Myocyte (in vitro differentiated cells): ENCODE measurements around the gene CD9. TPM values are rescaled to one million over a fixed set of nuclear protein-coding genes. Genes with fewer than 3 reads are reported as not detected.
A peak's percentile ranks its signal among the peaks of the same experiment; 100 is the strongest.
"Not testable (repeated sequence)": the region's sequence is repeated elsewhere in the genome, so short reads cannot be mapped to it uniquely, and the experiment has no call there.

Experiments
- DNase-seq: peaks from one replicate; pipeline ENCODE4 v3.0.0-alpha.2; 2012; ENCODE audit warnings: low read depth
- total RNA-seq: library from RNA; depleted of rRNA; stranded (reverse); fragments of >200 nt; gene quantifications from 2 replicates; pipeline ENCODE4 v1.2.3, GENCODE V29; 2014

Gene CD9
- total RNA-seq, 1 donor from 2014 or later, result 22.7 TPM

GRCh38 chr12:6178981-6179761 lies 21.0 kb upstream of the CD9 start:
- peak; percentile 69 for DNase-seq

- peak; percentile 95 for DNase-seq
Observed at GRCh38 chr12:6180268-6181051, 19.7 kb upstream of the CD9 start.

- DNase-seq, result no peak
Observed at GRCh38 chr12:6181166-6181565, 19.0 kb upstream of the CD9 start.

GRCh38 chr12:6181583-6182278 lies 18.5 kb upstream of the CD9 start:
- DNase-seq, result no peak

GRCh38 chr12:6182279-6182898 lies 17.8 kb upstream of the CD9 start:
- DNase-seq, result peak; percentile 97

- DNase-seq, result peak; percentile 69
Observed at GRCh38 chr12:6183689-6184428, 16.3 kb upstream of the CD9 start.

GRCh38 chr12:6185961-6186827 lies 14.0 kb upstream of the CD9 start:
- DNase-seq, result no peak

- no peak for DNase-seq
Observed at GRCh38 chr12:6187948-6188793, 12.0 kb upstream of the CD9 start.

GRCh38 chr12:6189028-6189427 lies 11.2 kb upstream of the CD9 start:
- DNase-seq, result peak; percentile 77

GRCh38 chr12:6189952-6190598 lies 10.1 kb upstream of the CD9 start:
- DNase-seq, result not testable (repeated sequence)

GRCh38 chr12:6190767-6191530 lies 9.3 kb upstream of the CD9 start:
- not testable (repeated sequence) for DNase-seq

- no peak for DNase-seq
Observed at GRCh38 chr12:6192604-6193380, 7.4 kb upstream of the CD9 start.

- no peak for DNase-seq
Observed at GRCh38 chr12:6193853-6194815, 6.1 kb upstream of the CD9 start.

- DNase-seq, result peak; percentile 87
Observed at GRCh38 chr12:6195665-6196535, 4.3 kb upstream of the CD9 start.
